Measurements from ENCODE around the gene HNRNPDL. TPM values are rescaled to one million over a fixed set of nuclear protein-coding genes. Genes with fewer than 3 reads are reported as not detected.

The HNRNPDL gene
- total RNA-seq, 1 experiment from 2014 or later: 472 TPM

- no peak overlapping the region for H3K9ac ChIP-seq (ENCODE audit: extremely low read depth, insufficient read length, low read length)
- H3K79me2 ChIP-seq (ENCODE audit: insufficient read depth, low read length): no peaks in the 10 kb centered on the region; the same call in 1 of the 2 replicates
- H4K5ac ChIP-seq (ENCODE audit: insufficient read length, low read depth, low read length): no peak overlapping the region
- H3K27ac ChIP-seq (ENCODE audit: insufficient read length, low read depth, low read length): no peak overlapping the region
- H3K23ac ChIP-seq (ENCODE audit: insufficient read length, low read depth, low read length): no peak overlapping the region
- Mint-ChIP-seq H3K4me1 (peaks cover 7 to 9% of the 10 kb centered on the region in 2 experiments), H3K9me3 (no peaks in the 10 kb centered on the region), H3K4me3 (no peak overlapping the region), H3K27ac (no peak overlapping the region; a peak in 2 of 7 replicates), H3K36me3 (ENCODE audit: insufficient read depth in 1 of 3, low read depth in 3 of 3) (peaks cover 34 to 81% (median 70%) of the 10 kb centered on the region in 3 experiments; a peak in 6 of 7 replicates), H3K27me3 (ENCODE audit: low read depth) (no peaks in the 10 kb centered on the region)
- no peak overlapping the region for H3K14ac ChIP-seq (ENCODE audit: insufficient read depth, low read length)
- no peak overlapping the region for H2AFZ ChIP-seq (ENCODE audit: low read length)
- no peak overlapping the region for H3K4me2 ChIP-seq (ENCODE audit: insufficient read depth, insufficient read length, low read length)
- no peaks in the 10 kb centered on the region for H3K4me1 ChIP-seq (ENCODE audit: insufficient read depth, low read length)
- no peak overlapping the region for H3K56ac ChIP-seq (ENCODE audit: insufficient read length, low read depth, low read length)
- no peak overlapping the region for H3K4ac ChIP-seq (ENCODE audit: low read depth, low read length)
- no peak overlapping the region for H2BK12ac ChIP-seq (ENCODE audit: insufficient read length, low read depth, low read length)
- TF ChIP-seq CTCF (conservative IDR thresholded peaks at IDR 0.05): no peak
- H4K20me1 ChIP-seq (ENCODE audit: control insufficient read depth, insufficient read depth, insufficient read length): no peaks in the 10 kb centered on the region
- H3K23me2 ChIP-seq (ENCODE audit: insufficient read length, low read depth, low read length, poor library complexity, severe bottlenecking): no peaks in the 10 kb centered on the region
- no peak overlapping the region for H2BK20ac ChIP-seq (ENCODE audit: low read depth, low read length, poor library complexity, severe bottlenecking)
- no peak overlapping the region for H2BK120ac ChIP-seq (ENCODE audit: low read depth, low read length, poor library complexity, severe bottlenecking)
- no peak overlapping the region for H2BK15ac ChIP-seq (ENCODE audit: low read depth, low read length)
- H3K18ac ChIP-seq (ENCODE audit: insufficient read length, low read depth, low read length): no peak overlapping the region
- no peaks in the 10 kb centered on the region for H3K9me3 ChIP-seq (ENCODE audit: control insufficient read depth, low read depth, low read length)
- no CpG with 5 or more reads among the region's 7 CpGs for WGBS (ENCODE audit: extremely low coverage, insufficient read length, low lambda C conversion rate)
- H3K79me1 ChIP-seq (ENCODE audit: insufficient read depth, low read depth, low read length, poor library complexity, severe bottlenecking): no peaks in the 10 kb centered on the region
- H2BK5ac ChIP-seq (ENCODE audit: insufficient read length, low read length): no peak overlapping the region
- H3K27me3 ChIP-seq (ENCODE audit: insufficient read depth, low read length): no peaks in the 10 kb centered on the region
- DNase-seq: no peak
- H4K8ac ChIP-seq (replicated peaks; ENCODE audit: insufficient read length, low read depth, low read length): no peak overlapping the region
- H2AK5ac ChIP-seq (ENCODE audit: insufficient read length, low read length): no peak overlapping the region
- H3T11ph ChIP-seq (ENCODE audit: low read length): no peak overlapping the region
- no peak overlapping the region for H4K91ac ChIP-seq (ENCODE audit: insufficient read length, low read depth, low read length)
Observed at GRCh38 chr4:82457266-82457665, 27.0 kb upstream of the HNRNPDL start.
